Measurements from ENCODE around the gene CNIH1.
A peak's percentile ranks its signal among the peaks of the same experiment; 100 is the strongest.

The CNIH1 gene

GRCh38 chr14:54440873-54441868, at the start of gene CNIH1:
TSS of gene CNIH1 (minus strand) at chr14:54441374. CDS start at chr14:54441327, 47 bp downstream.
- DNase-seq (ENCODE audit: low read depth) = peak; percentile 88

GRCh38 chr14:54490445-54491175, 49.4 kb upstream of the CNIH1 start:
- DNase-seq (ENCODE audit: low read depth) = no peak

- DNase-seq (ENCODE audit: low read depth) = no peak
Observed at GRCh38 chr14:54489731-54490444, 48.7 kb upstream of the CNIH1 start.

GRCh38 chr14:54489318-54489683, 48.1 kb upstream of the CNIH1 start:
- DNase-seq (ENCODE audit: low read depth) = no peak

- peak; percentile 76 for DNase-seq (ENCODE audit: low read depth)
Observed at GRCh38 chr14:54488646-54489317, 47.6 kb upstream of the CNIH1 start, which contains the start of gene GMFB. TSS of gene GMFB (minus strand) at chr14:54488980. CDS start at chr14:54488927, 53 bp downstream.

- DNase-seq (ENCODE audit: low read depth) = no peak
Observed at GRCh38 chr14:54488318-54488645, 47.1 kb upstream of the CNIH1 start.

GRCh38 chr14:54487771-54488170, 46.6 kb upstream of the CNIH1 start:
- DNase-seq (ENCODE audit: low read depth) = no peak

GRCh38 chr14:54486685-54487084, 45.5 kb upstream of the CNIH1 start:
- DNase-seq (ENCODE audit: low read depth) = no peak

- DNase-seq (ENCODE audit: low read depth) = no peak
Observed at GRCh38 chr14:54483846-54484245, 42.7 kb upstream of the CNIH1 start.

- no peak for DNase-seq (ENCODE audit: low read depth)
Observed at GRCh38 chr14:54483073-54483745, 42.0 kb upstream of the CNIH1 start.

- DNase-seq (ENCODE audit: low read depth) = no peak
Observed at GRCh38 chr14:54481695-54482094, 40.5 kb upstream of the CNIH1 start.

GRCh38 chr14:54480830-54481562, 39.8 kb upstream of the CNIH1 start:
- DNase-seq (ENCODE audit: low read depth) = no peak

GRCh38 chr14:54478636-54479215, 37.6 kb upstream of the CNIH1 start:
- DNase-seq (ENCODE audit: low read depth) = no peak

GRCh38 chr14:54475911-54476310, 34.7 kb upstream of the CNIH1 start:
- no peak for DNase-seq (ENCODE audit: low read depth)

- DNase-seq (ENCODE audit: low read depth) = no peak
Observed at GRCh38 chr14:54475187-54475899, 34.2 kb upstream of the CNIH1 start.

- no peak for DNase-seq (ENCODE audit: low read depth)
Observed at GRCh38 chr14:54474232-54474793, 33.1 kb upstream of the CNIH1 start.

- DNase-seq (ENCODE audit: low read depth) = no peak
Observed at GRCh38 chr14:54472315-54472714, 31.1 kb upstream of the CNIH1 start.

- no peak for DNase-seq (ENCODE audit: low read depth)
Observed at GRCh38 chr14:54471641-54472040, 30.5 kb upstream of the CNIH1 start.

GRCh38 chr14:54470701-54471100, 29.5 kb upstream of the CNIH1 start:
- DNase-seq (ENCODE audit: low read depth) = no peak
